Pons (tissue), 1 donor: Measurements from ENCODE around the gene TRAF7.
"Not testable (repeated sequence)": the region's sequence is repeated elsewhere in the genome, so short reads cannot be mapped to it uniquely, and the experiment has no call there.

Experiments
- DNase-seq: peaks from one replicate; pipeline ENCODE4 v3.0.0-alpha.2; 2016; ENCODE audit warnings: low spot score

Gene TRAF7

DNA sequence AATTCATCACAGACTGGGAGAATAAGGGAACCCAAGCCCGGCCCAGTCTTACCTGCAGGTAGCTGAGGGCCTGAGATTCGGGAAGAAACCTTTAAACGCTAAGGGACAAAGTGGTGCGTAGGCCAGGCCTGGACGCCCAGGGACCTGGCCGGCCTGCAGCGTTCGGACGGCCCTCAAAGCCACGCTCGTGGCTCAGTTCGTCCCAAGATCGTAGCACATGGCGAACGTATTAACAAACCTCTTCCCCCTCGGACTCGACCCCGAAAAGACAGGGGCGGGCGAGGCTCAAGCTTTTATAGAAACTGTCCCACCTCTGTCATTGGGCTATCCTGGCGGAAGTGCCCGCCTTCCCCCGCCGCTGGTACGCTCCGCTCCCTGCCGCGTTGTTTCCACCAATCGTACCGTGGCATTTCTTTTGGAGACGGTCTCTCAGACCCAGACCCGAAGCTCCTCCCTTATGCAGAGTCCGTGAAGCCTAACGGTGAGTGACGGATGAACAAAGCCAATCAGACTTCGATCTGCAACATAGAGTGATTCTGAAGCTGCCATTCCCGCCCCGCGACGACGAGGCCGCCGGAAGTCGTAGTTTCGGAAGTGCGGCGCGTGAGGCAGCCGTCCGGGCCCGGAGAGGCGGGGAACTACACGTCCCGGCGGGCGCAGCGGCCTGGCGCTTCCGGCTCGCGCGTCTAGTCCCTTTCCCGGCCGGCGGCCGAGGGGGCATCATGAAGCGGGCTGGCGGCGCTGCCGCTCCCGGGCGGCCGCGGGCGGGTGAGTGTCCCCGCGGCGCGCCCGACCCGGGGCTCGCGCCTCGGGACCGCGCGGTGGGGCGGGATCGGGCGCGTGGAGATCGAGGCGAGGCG lies at the start of gene TRAF7:
Gene TRAF7 (plus strand): TSS at position 692 of the 860 bp plus-strand sequence. CDS start 8,139 bp downstream, outside the sequence.
- DNase-seq: peak; percentile 100

DNA sequence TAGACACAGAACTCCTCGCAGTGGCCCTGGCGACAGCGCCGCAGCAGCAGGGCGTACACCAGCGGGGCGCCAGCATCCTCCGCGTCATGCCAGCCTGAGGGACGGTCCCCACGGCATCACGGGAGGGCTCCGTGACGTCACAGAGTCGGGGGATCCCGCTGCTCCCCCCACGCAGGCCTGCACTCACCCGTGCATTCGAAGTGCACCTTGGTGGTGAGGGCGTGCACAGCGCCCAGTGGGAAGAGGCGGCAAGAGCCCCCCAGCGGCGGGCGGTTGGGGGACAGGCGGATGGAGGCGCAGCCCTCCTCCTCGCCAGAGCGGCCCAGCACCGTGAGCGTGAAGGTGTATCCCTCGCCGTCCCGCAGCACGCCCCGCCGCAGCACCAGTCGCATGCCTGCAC lies 49.4 kb upstream of the TRAF7 start:
- not testable (repeated sequence) for DNase-seq

DNA sequence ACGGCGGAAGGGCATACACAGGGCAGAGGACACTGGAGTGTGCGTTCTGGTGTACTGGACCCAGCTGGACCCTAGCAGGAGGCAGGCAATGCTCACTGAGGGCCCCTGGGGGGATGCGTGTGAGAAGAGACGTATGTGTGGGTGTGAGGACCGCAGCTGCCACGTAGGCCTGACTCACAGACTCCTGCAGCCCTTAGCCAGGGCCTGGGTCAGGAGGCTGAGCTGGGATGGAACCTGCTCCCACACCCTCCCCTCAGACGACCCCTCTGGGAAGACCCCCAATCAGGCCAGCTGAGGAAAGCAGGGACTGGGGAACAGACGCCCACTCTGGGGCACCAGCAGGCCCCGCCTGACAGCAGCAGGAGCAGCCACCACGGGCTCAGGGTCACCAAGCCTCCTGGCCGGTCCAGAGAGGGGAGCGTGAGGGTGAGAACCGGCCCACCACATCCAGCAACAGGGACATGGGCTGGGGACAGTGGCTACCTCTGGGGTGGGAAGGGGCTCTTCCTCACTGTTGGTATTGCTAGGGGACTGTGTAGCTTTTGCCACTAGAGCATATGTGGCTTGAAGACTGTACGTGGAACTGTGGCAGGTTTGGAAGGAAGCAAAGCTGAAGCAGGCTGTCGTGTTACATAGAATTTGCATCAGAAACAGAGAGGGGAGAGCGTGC lies 48.3 kb upstream of the TRAF7 start:
- not testable (repeated sequence) for DNase-seq

DNA sequence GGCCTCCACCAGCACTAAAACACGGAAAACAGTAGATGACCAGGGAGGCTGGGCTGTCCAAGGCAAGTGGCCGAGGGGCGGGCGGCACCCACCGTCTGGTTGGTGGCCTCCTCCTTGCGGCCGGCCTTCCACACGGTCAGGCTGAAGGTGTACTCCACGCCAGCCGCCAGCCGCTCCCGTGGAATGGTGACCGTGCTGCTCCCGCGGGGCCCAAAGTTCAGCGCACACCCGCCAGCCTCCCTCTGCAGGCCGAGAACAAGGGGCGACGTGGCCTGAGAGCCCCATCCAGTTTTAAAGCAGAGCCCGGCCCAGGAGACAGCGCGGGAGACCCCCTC lies 47.8 kb upstream of the TRAF7 start:
- DNase-seq: not testable (repeated sequence)

DNA sequence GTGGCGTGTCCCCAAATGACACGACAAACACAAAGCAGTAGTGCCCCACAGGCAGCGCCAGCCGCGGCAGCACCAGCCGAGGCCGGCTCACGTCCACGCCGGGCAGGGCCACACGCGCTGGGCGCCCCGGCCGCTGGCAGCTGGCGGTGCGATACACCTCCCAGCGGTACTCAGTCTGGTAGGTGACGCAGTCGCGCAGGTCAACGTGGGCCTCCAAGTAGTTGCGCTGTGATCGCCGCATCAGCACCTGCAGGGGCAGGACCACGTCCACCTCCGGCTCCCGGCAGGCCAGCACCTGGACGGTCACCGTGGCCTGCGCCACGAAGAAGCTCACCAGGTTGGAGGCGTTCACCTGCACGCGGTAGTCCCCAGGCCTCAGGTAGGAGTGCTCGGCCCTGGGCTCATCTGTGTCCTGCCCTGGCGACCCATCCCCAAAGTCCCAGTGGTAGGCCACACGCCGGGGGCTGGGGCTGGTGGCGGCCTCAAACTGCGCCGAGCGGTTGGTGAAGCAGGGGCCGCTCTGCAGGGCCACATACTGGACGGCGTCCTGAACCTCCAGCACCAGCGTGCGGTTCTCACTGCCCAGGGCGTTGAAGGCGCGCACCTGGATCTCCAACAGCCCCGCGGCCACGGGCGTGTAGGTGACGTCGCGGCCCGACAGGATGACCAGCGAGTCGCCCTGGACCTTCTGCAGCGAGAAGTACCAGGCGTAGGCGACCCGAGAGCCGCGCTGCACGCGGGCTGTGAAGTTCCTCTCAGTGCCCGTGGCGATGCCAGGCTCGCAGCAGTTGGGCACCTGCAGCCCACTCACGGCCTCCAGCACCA lies 46.9 kb upstream of the TRAF7 start:
- not testable (repeated sequence) for DNase-seq

DNA sequence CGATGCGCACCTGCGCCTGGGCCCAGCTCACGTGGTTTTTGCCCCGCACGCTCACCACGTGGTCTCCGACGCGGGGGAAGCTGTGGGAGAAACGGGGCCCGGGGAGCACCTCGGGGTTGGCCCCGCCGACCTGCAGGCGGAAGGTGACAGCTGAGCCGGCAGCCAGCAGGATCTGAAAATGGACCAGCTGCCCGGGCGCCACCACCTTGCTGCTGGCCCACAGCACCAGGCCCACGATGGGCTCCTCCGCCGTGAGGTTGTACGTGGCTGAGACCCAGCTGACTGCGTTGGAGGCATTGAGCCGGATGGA lies 46.4 kb upstream of the TRAF7 start:
- DNase-seq: not testable (repeated sequence)

DNA sequence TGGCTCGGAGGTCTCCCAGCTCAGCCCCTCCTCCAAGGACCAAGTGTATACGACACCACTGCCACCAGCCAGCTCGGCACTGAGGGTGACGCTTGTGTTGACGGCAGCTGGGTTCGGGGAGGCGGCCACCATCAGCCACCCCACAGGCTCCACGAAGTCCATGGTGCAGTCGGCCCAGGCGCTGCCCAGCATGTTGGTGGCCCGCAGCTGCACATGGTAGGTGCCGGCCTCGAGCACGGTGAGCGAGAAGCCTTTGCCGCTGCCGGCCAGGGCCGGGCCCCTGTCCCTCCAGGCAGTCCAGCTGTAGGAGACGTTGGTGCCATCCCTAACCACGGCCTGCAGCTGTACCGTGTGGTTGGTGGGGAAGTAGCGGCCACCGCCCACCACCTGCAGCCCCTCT lies 45.7 kb upstream of the TRAF7 start:
- not testable (repeated sequence) for DNase-seq

DNA sequence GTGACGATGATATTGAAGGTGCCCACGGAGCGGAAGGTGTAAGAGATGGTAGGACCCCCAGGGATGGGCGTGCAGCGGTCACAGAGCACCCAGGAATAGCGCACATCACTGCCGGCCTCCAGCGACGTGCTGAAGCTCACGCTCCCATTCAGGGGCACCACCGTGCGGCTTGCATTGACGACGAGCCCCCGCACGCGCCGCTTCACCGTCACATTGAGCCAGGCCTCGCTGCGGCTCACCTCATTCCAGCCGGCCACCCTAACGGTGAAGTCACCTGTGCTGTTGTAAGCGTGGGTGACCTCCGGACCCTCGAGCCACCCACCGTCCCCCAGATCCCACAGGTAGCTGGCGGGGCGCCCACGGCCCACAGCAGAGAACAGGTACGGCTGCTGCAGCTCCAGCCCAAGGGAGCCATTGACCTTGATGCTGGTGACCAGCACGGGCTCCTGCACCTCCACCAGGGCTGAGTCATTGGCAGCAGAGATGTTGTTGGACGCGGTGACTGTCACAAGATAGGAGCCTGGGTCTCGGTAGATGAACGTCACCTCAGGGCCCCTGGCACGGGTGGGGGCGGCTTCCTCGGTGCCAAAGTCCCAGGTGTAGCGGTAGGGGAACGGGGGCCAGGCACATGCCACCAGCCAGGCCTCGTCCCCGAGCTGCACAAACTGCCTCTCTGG lies 45.1 kb upstream of the TRAF7 start:
- not testable (repeated sequence) for DNase-seq

DNA sequence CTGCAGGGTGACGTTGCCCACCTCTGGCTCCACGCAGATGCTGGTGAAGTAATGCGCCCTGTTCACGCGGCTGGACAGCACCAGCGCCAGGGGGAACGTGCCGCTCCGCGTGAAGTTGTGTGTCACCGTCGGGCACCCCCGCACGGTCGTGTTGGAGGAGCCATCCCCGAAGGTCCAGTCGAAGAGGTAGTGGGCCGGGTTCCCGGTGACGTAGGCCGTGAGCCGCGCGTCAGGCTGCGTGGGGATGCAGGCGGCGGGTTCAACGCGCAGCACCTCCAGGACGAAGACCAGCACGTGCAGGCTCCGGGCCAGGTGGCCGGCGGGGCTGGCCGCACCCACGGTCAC lies 44.6 kb upstream of the TRAF7 start:
- DNase-seq: not testable (repeated sequence)

DNA sequence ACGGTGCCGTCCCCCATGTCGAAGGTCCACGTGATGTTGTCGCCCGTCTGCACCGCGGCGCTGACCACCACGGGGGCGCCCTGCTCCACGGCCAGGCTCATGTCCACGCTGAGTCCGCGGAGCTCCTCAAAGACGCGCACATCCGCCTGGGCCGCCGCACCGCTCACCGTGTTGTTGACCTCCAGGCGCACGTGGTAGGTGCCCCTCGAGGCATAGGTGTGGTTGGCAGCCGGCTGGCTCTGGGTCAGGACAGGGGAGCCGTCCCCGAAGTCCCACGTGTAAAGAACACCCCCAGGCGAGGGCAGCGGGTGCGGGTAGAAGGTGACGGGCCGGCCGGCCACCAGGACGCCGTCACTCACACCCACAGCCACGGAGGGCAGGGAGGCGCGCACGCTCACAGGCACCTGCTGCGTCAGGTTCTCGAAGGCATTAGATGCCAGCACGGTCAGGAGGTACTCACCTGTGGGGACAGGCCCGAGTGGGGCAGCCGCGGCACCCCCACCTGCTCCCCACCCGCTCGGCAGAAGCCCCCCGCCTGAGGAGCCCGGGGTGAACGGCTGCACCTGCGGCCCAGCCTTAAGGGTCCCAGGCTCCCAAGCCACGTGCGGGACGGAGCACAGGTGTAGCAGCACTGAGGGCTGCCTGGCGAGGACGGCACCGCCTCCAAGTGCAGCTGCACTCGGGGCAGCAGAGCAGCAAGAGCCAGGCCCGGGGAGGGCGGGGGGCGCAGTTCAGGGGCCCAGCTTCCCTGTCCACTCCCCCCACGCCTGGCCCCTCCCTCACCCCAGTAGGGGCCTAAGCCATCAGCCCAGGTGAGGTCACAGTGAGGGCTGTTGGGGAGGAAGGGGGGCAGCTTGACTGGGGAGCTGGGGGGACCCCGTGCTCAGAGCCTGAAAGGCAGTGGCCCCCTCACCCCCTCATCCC lies 43.9 kb upstream of the TRAF7 start:
- not testable (repeated sequence) for DNase-seq

DNA sequence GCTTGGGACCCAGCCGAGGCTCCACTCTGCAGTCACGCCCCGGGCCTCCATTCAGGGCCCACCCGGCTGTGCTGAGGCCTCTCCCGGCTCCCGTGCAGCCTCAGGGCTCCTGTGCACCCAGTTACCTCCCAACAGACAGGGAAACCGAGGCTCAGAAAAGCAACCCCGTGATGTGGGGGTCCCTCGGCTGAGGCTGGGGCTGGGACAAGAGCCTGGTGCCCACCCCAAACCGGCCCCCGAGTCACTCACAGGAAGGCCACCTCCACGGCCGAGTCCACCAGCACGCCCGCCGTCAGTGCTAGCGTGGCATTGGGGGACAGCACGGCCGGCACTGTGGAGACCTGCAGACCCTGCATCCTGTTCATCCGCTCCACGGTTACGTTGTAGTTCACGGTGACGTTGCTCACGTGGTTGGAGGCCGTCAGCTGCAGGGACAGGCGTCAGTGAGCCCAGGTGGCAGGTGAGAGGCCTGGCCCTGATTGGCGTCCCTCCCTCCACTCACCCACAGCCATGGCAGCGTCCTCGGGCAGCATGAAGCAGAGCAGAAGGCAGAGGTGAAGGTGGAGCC lies 43.0 kb upstream of the TRAF7 start:
- DNase-seq: not testable (repeated sequence)

DNA sequence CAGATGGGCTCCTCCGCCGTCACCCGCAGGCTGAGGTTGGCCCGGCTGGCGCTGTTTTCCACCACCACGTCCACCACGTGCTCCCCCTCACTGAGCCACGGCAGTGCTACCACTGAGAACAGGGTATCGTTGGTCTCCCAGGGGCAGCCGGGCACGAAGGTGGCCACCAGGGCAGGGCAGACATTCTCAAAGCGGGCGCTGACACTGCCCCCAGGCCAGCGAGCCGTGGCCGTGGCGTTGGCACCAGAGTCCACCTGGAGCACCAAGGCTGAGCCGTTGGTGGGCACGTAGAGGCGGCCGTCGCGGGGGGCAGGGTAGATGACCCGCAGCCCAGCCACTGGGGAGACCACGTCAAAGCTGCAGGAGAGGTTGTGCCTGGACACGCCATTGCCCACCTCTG lies 41.4 kb upstream of the TRAF7 start:
- not testable (repeated sequence) for DNase-seq

DNA sequence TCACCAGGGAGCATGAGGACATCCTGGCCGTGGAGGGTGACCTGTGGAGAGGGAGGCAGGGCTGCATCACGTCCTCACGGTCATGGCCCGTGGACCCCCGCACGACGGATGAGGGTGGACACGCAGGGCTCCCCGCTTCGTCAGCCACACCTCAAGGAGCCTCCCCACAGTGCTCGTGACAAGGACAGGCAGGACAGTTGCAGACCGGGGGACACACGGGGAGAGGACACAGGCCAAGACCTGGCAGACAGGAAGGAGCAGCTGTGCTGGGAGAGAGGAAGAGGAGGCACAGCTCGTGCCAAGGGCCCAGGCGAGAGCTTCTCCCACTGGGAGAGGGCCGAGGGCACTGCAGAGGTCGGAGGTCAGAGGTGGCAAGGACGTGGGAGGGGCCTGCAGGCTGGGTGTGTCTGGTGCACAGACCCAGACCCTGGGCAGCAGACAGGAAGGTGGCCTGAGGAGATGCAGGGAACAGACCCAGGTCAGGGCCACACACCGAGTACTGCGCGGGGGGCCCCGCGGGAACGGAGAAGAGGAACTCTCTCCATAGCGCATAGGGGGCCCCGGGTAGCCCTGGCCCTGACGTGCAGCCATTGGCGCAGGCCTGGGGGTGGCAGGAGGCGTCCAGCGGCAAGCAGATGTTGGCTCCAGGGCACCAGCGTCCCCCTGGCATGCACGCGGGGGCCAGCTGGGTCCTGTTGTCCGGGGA lies 40.5 kb upstream of the TRAF7 start:
- DNase-seq: not testable (repeated sequence)

DNA sequence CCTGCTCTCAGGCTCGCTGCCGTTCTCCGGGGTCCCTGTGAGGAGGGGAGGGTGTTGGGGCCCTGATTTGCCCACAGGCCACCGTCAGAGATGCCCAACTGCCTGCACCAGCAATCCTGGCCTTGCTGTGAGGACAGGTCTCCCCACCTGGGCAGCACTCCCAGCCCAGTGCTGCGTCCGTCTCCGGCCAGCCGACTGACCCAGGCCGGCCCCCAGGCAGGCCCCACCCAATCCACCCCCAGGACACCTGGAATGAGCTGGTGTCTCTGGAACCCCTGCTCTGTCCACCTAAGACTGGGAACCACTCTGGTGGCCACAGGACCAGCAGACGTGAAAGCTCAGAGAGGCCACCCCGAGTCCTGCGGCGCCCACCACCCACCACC lies 40.0 kb upstream of the TRAF7 start:
- no peak for DNase-seq

DNA sequence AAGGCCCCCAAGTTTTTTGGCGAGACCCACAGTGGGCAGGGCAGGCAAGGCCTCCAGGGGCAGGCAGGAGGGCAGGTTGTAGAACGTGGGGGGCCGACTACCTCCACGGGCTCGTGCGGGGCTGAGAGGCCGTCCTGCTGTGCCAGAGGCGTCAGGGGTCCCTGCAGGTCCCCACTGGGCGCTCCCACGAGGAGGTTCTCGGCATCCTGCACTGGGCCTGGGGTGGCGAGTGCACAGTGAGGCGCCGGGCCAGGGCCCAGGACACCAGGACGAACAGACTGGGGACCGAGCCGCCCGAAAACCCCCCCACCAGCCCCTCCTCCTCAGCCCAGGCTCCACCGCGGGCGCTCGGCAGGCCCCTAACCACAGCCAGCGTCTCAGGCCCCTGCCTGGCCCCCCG lies 39.2 kb upstream of the TRAF7 start:
- not testable (repeated sequence) for DNase-seq

DNA sequence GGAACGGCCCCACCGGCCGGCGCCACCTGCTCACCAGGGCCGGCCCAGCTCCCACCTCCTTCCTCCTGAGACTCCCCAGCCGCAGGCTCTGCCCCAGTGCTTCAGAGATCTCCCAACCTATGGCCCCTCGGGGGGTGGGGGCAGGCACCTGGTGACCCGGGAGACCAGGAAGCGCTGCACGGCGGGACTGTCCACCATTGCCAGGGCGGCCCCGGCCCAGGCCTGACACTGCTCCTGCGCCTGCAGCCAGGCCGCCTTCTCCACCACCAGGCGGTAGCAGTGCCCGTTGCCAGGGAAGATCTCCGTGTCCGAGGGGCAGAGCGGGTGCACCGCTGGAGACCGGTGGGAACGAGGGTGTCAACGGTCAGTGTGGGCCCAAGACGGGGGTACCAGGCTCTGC lies 38.2 kb upstream of the TRAF7 start:
- not testable (repeated sequence) for DNase-seq

DNA sequence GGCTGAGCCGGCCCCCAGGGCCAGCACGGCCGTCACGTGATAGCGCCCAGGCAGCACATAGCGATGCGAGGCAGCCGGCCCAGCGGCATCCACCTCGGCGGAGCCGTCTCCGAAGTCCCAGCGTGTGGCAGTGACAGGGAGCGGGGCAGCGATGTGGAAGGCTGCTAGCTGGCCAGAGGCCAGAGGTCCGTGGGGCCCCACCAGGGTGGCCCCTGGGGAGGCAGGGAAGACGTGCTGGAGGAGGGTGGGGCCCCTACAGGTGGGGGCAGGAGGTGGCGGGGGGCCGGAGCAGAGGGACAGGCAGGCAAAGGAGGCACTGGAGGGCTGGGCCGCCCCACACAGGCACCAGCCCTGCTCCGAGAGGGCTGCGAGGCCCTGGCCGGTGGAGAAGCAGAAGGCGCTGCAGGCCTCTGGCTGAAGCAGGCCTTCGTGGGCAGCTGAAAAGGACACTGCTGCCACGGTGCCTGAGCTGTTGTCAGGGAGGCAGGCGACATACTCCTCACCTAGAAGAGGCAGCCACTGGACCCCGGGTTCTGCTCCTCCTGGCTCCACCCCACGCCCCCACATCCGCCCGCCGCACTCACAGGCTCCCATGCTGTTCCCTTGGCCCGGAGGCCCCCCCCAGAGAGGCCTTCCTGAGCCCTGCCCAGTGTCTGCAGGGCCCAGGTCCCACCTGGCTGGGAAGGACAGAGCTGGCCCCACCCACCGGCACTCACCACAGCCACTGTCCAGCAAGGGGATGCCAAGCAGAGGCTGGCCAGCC lies 37.4 kb upstream of the TRAF7 start:
- not testable (repeated sequence) for DNase-seq

DNA sequence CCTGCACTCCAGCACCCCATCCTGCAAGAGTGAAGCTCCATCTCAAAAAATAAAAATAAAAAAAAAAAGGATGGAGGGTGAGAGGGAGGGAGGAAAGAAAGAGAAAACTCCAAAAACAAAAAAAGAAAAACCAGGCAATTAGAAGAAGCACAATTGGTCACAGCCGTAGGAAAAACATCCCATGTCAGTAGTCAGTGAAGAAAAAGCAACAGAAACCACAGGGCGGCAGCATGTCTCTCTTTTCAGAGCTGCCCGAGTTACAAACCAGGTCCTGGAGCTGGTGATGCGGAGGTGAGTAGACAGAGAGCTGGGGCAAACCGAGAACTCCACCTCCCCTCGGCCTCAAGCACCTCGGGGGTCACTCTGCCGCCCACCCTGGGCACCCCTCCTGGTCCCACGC lies 34.3 kb upstream of the TRAF7 start:
- peak; percentile 79 for DNase-seq

DNA sequence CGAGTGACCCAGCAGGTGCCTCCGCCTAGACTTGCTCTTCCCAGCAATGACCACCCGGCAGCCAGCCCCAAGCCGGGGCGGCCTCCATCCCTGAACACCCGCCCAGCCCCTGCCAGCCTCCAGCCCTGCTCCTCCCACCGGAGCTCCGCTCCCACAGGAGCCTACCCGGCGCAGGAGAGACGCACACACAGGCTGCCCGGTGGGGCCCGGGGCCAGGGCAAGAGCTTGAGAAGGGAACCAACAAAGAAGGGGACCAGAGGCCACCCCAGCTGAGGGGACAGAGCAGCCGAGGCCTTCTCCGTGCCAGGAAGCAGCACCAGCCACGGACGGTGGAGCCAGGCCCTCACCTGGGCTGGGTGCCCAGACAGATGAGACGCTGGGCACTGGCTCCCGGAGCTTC lies 33.7 kb upstream of the TRAF7 start:
- peak; percentile 45 for DNase-seq
